Measurements from ENCODE around the gene DCX. TPM values are rescaled to one million over a fixed set of nuclear protein-coding genes. Genes with fewer than 3 reads are reported as not detected.

Gene DCX
- total and polyA plus RNA-seq, 3 donors from 2014 or later, result 0.16 to 0.44 (median 0.19) TPM

DNA sequence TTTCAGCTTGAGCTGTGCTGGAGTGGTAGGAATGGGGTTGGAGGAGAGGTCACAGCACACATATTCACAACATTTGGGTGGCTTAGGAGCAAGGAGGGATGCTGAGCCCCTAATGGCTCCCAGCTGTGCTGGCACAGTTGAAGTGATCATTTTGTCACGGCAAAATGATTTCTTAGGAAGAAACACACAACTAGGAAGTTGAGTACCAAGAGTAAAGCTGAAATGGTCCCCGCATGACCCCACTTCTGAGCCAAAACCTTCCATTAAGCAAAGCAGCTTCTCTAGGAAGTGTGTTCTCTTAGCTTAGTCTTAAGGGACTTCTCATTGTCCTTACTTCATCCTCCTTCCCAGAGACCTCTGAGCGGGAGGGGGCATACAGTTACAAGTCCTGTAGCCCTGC, 154.3 kb downstream of the DCX start:
- H3K9me3 ChIP-seq, result no peaks in the 10 kb centered on the region
- no peak overlapping the region for H3K4me3 ChIP-seq
- no peaks in the 10 kb centered on the region for H3K36me3 ChIP-seq (ENCODE audit: low read depth, missing control alignments)
- 48 to 77% methylated on average over 3 of the region's 3 CpGs for WGBS, 2 donors
- H3K27me3 ChIP-seq, result no peaks in the 10 kb centered on the region
- peak; percentile 12 for DNase-seq
- no peak overlapping the region for H3K27ac ChIP-seq
- intact Hi-C loops (cut with DNase I; ENCODE audit: low total_unique reads), result no loop called here
- H3K4me1 ChIP-seq, result no peaks in the 10 kb centered on the region
- TF ChIP-seq, protein P1, sequence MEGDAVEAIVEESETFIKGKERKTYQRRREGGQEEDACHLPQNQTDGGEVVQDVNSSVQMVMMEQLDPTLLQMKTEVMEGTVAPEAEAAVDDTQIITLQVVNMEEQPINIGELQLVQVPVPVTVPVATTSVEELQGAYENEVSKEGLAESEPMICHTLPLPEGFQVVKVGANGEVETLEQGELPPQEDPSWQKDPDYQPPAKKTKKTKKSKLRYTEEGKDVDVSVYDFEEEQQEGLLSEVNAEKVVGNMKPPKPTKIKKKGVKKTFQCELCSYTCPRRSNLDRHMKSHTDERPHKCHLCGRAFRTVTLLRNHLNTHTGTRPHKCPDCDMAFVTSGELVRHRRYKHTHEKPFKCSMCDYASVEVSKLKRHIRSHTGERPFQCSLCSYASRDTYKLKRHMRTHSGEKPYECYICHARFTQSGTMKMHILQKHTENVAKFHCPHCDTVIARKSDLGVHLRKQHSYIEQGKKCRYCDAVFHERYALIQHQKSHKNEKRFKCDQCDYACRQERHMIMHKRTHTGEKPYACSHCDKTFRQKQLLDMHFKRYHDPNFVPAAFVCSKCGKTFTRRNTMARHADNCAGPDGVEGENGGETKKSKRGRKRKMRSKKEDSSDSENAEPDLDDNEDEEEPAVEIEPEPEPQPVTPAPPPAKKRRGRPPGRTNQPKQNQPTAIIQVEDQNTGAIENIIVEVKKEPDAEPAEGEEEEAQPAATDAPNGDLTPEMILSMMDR (IDR thresholded peaks at IDR 0.05), result no peak
- no peak for TF ChIP-seq POLR2A (IDR thresholded peaks at IDR 0.05)

DNA sequence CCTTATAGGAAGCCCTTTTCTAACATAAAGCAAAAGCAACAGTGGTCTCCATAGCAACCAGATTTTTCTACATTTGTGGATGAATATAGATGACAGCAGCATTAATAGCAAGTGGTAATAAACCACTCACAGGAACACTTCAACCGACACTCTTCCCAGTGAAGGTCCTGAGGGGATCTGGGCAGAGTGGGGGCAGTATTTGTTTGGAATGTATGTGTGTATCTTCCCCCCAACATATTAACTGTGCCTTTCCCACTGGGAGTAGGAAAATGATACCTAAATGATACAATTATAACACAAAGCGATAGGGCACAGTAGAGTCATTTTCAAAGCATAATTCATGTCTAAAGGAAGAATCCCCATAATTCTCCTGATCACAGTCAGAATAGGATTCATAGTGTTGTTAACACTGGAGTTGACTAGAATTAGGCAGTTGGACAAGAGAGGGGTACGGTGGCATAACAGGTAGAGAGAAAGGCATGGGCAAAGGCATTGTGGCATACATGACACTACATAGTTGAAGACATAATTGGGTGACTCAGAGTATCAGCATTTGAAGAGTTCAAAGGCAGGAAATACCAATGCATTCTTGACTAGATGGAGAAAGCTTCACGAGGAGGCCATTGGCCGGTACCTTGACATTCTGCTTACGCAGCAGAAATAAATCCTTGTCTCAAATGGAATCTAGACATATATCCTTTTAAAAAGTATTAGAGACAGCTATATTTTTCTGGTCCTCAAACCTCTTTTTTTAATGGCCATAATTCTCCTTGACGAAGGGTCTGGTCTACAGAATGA, 156.9 kb downstream of the DCX start:
- H3K9me3 ChIP-seq, result no peaks in the 10 kb centered on the region
- H3K4me1 ChIP-seq, result no peaks in the 10 kb centered on the region
- WGBS, 2 donors, result 90 to 91% methylated on average over 7 of the region's 7 CpGs
- H3K4me3 ChIP-seq, result no peak overlapping the region
- intact Hi-C loops (cut with DNase I; ENCODE audit: low total_unique reads), result no loop called here
- no peaks in the 10 kb centered on the region for H3K36me3 ChIP-seq (ENCODE audit: low read depth, missing control alignments)
- H3K27me3 ChIP-seq, result no peaks in the 10 kb centered on the region
- no peak for DNase-seq
- no peak for TF ChIP-seq POLR2A (IDR thresholded peaks at IDR 0.05)
- TF ChIP-seq, protein P1 (IDR thresholded peaks at IDR 0.05), result no peak
- H3K27ac ChIP-seq, result no peak overlapping the region

DNA sequence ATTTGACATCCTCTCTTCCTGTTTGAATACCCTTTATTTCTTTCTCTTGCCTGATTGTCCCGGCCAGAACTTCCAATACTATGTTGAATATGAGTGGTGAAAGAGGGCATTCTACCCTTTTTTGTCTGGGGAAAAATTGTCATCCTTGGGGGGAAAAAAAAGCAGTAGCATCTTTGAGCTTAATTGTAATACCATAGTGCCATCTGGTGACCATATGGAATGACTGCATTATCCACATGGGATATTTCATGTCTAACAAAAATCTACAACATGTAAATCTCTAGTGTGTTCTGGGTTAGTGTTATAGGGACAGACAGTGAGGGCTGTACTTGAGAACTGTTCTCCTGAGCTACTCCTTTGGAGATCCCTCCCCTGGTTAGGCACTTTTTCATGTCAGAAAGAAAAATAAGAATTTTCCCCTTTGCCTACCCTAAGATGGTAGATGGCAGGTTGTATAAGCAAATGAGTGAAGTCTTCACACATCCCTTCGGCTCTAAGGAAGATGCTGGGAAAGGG, 167.7 kb downstream of the DCX start:
- no peaks in the 10 kb centered on the region for H3K9me3 ChIP-seq
- H3K27me3 ChIP-seq, result no peaks in the 10 kb centered on the region
- no peaks in the 10 kb centered on the region for H3K36me3 ChIP-seq (ENCODE audit: low read depth, missing control alignments)
- intact Hi-C loops (cut with DNase I; ENCODE audit: low total_unique reads), result no loop called here
- WGBS, 2 donors, result 61 to 64% methylated on average over 2 of the region's 2 CpGs
- no peak overlapping the region for H3K4me3 ChIP-seq
- TF ChIP-seq, protein P1 (IDR thresholded peaks at IDR 0.05), result peak in 2 of 3 experiments; percentile 25
- TF ChIP-seq POLR2A (IDR thresholded peaks at IDR 0.05), result no peak
- H3K27ac ChIP-seq, result no peak overlapping the region
- H3K4me1 ChIP-seq, result no peaks in the 10 kb centered on the region
- no peak for DNase-seq

Small RNA genes within 50 kb of the gene (small RNA-seq; reads per million reads assigned to genes)
- 0 reads per million in 2 donors for gene RNU6-496P

Other genes starting within 250 kb of the DCX start
- gene CAPN6, start 141.7 kb downstream of the DCX start, total RNA-seq, result 1 to 10 TPM; 1.0 to 2.8 TPM
- gene CAPN6, start 141.7 kb downstream of the DCX start, polyA plus RNA-seq (ENCODE audit: insufficient read depth, low read depth, low replicate concordance), result 13.3 TPM
- gene SERTM2, start 99.5 kb upstream of the DCX start, total RNA-seq, result under 1 TPM in 1 of 2 donors, not detected in 1; 0.06 TPM
- gene SERTM2, start 99.5 kb upstream of the DCX start, polyA plus RNA-seq (ENCODE audit: insufficient read depth, low read depth, low replicate concordance), result 2.3 TPM